HG03439 (cell line): ENCODE data around the gene S100PBP.
"Not testable (repeated sequence)": the region's sequence is repeated elsewhere in the genome, so short reads cannot be mapped to it uniquely, and the experiment has no call there.

Source experiments
- ATAC-seq: cut with Tn5 transposase; IDR thresholded peaks from one replicate; pipeline ENCODE4 v1.9.1; 2021; ENCODE audit warnings: mild to moderate bottlenecking, moderate library complexity; ENCODE audit not compliant: unreplicated experiment

S100PBP gene

GRCh38 chr1:32899586-32900296 is 82.3 kb downstream of the S100PBP start:
- ATAC-seq: no peak

- ATAC-seq: no peak
Measured at GRCh38 chr1:32900371-32900955, 83.0 kb downstream of the S100PBP start.

GRCh38 chr1:32900956-32901822 is 83.7 kb downstream of the S100PBP start, which contains the start of gene TMEM54:
TMEM54 (minus strand) TSS chr1:32901389; CDS start chr1:32901238, 151 bp downstream.
- no peak for ATAC-seq

GRCh38 chr1:32901823-32902534 is 84.5 kb downstream of the S100PBP start:
- no peak for ATAC-seq

- ATAC-seq: no peak
Measured at GRCh38 chr1:32902535-32902920, 85.1 kb downstream of the S100PBP start.

GRCh38 chr1:32903991-32904785 is 86.7 kb downstream of the S100PBP start:
- ATAC-seq: no peak

- ATAC-seq: no peak
Measured at GRCh38 chr1:32904797-32905196, 87.3 kb downstream of the S100PBP start.

GRCh38 chr1:32905588-32905987 is 88.1 kb downstream of the S100PBP start:
- ATAC-seq: not testable (repeated sequence)

- no peak for ATAC-seq
Measured at GRCh38 chr1:32906654-32907053, 89.2 kb downstream of the S100PBP start.

GRCh38 chr1:32907435-32907834 is 90.0 kb downstream of the S100PBP start:
- ATAC-seq: no peak
